HG02763 (cell line): ENCODE results near the gene DDX55.
"Not testable (repeated sequence)": the region's sequence is repeated elsewhere in the genome, so short reads cannot be mapped to it uniquely, and the experiment has no call there.

Source experiments
- ATAC-seq: cut with Tn5 transposase; IDR thresholded peaks from one replicate; pipeline ENCODE4 v1.9.1; 2021; ENCODE audit warnings: mild to moderate bottlenecking, moderate library complexity; ENCODE audit not compliant: unreplicated experiment

DDX55 gene

GRCh38 chr12:123601602-123602489 lies at the start of gene DDX55:
DDX55 (plus strand) TSS chr12:123602099; CDS start chr12:123602149, 50 bp downstream.
- peak; percentile 91 for ATAC-seq

GRCh38 chr12:123554136-123554535 lies 47.8 kb upstream of the DDX55 start:
- not testable (repeated sequence) for ATAC-seq

DNA sequence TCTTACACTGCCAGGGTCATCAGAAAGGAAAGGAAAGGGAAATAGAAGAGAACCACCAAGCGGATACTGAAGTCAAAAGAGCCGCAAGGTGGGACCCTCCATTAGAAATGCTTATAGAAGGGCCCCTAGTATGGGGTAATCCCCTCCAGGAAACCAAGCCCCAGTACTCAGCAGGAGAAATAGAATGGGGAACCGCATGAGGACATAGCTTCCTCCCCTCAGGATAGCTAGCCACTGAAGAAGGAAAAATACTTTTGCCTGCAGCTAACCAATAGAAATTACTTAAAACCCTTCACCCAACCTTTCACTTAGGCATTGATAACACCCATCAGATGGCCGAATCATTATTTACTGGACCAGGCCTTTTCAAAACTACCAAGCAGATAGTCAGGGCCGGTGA lies 47.1 kb upstream of the DDX55 start:
- not testable (repeated sequence) for ATAC-seq

DNA sequence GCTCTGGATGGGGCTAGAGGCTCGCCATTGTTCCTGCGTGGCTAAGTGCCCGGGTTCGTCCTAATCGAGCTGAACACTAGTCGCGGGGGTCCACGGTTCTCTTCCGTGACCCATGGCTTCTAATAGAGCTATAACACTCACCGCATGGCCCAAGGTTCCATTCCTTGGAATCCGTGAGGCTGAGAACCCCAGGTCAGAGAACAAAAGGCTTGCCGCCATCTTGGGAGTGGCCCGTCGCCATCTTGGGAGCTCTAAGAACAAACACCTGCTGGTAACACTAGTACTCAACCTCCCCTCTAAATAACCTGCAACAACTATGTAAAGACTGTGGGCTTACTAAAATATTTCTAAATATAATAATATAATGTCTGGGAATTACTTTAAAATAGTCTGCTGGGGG lies 43.4 kb upstream of the DDX55 start:
- ATAC-seq, result not testable (repeated sequence)

DNA sequence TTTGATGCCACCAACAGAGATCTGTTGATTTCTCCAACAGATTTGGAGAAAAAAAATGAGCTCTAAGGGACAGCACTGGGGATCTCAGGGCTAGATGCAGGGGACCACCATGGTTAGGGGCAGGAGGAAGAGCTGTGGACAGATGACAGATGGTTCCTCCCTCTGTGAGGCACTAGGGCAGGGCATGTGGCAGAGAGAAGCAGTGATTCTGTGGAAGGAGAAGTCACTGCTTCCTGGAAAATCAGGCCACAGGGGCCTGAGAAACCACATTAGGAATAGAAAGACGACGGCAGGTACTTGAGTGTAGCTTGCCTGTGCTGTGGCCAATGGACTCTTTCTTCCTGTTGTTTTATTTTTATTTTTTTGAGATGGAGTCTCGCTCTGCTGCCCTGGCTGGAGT lies 42.4 kb upstream of the DDX55 start:
- ATAC-seq, result no peak

DNA sequence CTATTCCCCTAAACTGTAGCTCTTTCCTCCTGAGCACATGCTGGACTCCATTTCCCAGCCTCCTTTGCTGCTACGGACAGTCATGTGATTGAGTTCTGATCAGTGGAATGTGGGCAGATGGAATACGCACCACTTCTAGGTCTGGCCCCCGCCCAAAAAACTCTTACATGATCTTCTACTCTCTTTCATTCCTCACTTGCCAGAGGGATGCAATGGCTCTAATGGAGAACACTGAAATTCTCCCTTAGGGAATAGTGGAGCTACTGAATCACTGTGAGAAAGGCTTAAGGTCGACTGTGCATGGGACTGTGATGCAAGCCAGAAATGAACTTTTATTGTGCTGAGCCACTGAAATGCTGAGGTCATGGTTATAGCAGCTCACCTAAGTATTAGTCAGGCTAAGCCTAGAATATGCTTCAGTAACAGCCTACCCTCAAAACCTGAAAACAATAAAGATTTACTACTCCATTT lies 30.5 kb upstream of the DDX55 start:
- ATAC-seq, result no peak

DNA sequence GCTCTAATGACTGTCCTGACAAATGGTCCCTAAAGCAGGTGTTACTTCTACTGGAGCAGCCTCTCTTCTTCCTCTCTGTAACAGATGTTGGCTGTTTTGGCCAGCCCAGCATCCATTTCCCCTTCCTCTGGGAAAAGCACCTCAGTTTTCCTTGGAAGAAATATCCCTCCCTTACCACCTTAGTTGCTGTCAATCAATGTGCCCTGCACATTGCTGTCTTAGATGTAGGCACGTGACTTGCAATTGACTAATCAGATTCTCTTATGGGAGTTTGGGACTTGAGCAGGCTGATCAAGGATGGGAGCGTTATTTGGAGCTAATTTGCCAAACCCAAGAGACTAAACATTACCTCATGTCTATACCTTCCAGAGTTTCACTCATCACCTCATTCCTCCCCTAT lies 29.5 kb upstream of the DDX55 start:
- ATAC-seq, result no peak

DNA sequence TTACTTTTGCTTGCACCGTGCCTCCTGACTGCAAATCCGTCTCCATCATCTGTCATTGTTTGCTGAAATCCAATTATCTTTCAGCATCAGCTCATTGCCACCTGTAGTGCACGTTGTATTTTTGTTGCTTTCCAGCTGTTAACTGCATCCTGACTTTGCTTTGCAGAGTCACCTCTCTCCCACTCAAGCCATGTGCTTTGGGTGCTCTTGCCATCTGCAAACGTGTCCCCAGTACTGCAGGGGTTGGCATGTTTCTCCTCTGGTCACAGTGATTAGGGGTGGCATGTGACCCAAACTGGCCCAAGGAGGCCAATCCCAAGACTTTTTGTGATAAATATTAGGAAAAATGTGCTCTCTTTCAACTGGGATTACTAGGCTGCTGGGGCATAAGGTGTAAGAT lies 28.0 kb upstream of the DDX55 start:
- ATAC-seq, result no peak

DNA sequence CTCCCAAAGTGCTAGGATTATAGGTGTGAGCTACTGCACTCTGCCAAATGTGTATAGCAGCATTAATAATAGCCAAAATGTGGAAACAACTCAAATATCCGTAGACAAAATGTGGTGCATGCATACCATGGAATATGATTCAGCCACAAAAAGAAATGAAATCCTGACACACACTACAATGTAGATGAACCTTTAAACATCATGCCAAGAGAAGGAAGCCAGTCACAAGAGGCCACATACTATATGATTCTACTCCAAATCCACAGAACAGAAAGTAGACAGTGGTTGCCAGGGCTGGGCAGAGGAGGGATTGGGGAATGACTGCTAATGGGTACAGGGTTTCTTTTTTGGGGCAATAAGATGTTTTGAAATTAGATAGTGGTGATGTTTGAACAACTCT lies 25.3 kb upstream of the DDX55 start:
- no peak for ATAC-seq

DNA sequence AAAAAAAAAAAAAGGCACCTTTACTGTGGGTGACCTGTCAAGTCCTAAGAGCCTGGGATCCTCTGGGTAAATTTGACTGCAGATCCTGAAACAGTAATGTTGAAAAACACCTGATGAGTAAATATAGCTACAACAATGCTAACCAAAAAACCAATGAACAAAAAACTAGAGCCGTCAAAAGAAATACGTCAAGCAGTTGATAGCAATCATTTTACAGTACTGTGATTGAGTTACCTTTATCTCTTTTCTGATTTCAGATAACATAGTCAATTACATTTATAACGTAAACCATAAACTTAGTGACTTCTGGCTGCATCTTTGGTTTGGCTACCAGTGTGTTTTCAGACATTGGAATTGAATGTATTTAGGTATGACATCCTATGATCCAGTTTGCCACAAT lies 23.7 kb upstream of the DDX55 start:
- ATAC-seq, result no peak

DNA sequence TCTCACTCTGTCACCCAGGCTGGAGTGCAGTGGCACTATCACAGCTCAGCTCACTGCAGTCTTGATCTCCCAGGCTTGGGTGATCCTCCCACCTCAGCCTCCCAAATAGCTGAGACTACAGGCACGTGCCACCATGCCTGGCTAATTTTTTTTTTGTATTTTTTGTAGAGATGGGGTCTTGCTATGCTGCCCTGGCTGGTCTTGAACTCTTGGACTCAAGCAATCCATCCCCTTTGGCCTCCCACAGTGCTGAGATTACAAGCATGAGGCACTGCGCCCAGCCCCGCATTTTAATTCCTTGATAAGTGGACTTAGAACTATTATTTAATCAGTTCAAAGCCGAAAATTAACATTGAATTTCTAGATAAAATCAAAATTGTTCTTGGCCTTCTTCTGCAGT lies 23.1 kb upstream of the DDX55 start:
- ATAC-seq, result not testable (repeated sequence)

GRCh38 chr12:123580772-123581171 lies 21.1 kb upstream of the DDX55 start:
- ATAC-seq, result no peak

- no peak for ATAC-seq
Observed at GRCh38 chr12:123591702-123592481, 10.0 kb upstream of the DDX55 start.

DNA sequence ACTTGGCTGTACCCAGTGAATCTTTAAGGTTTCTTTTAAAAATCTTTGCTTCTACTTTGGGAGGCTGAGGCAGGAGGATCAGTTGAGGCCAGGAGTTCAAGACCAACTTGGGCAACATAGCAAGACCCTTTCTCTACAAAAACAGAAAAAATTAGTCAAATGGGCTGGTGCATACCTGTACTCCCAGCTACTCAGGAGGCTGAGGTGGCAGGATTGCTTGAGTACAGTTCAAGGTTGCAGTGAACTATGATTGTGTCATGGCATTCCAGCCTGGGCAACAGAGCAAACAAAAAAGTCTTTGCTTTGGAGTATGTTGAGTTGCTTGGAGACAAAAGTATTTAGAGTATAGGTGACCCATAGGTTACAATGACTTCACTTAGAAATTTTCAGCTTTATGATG lies 6.2 kb upstream of the DDX55 start:
- no peak for ATAC-seq

GRCh38 chr12:123597100-123597499 lies 4.8 kb upstream of the DDX55 start:
- ATAC-seq, result no peak

DNA sequence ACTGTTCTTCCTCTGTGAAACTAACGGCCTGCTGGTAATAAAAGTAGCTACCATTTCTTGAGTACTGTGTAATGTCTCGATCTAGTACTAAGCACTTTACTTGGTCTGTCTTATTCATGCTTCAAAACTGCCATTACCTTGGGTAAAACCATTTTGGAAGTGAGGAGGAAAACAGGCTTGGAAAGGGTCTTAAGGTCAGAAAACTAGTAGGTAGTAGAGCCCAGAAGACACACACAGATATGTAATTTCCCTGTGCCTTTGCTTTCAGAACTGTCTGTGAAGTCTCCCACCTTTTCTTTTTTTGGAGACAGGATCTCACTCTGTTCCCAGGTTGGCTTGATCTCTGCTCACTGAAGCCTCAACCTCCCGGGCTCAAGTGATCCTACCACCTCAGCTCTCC lies 3.4 kb upstream of the DDX55 start:
- no peak for ATAC-seq

GRCh38 chr12:123599310-123599709 lies 2.6 kb upstream of the DDX55 start:
- ATAC-seq, result no peak

- no peak for ATAC-seq
Observed at GRCh38 chr12:123599721-123600120, 2.2 kb upstream of the DDX55 start.

- no peak for ATAC-seq
Observed at GRCh38 chr12:123602651-123603195, 824 bp downstream of the DDX55 start.

DNA sequence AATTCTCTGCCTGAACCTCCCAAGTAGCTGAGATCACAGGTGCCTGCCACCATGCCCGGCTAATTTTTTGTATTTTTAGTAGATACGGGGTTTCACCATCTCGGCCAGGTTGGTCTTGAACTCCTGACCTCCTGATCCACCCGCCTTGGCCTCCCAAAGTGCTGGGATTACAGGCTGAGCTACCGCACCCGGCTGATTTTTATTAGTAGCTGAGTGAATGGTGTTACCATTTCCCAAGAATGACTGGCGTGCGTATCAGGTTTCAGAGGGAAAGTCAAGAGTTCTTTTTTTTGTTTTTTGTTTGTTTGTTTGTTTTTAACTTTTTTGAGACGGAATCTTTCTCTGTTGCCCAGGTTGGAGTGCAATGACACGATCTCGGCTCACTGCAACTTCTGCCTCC lies 1.6 kb downstream of the DDX55 start:
- ATAC-seq, result not testable (repeated sequence)

DNA sequence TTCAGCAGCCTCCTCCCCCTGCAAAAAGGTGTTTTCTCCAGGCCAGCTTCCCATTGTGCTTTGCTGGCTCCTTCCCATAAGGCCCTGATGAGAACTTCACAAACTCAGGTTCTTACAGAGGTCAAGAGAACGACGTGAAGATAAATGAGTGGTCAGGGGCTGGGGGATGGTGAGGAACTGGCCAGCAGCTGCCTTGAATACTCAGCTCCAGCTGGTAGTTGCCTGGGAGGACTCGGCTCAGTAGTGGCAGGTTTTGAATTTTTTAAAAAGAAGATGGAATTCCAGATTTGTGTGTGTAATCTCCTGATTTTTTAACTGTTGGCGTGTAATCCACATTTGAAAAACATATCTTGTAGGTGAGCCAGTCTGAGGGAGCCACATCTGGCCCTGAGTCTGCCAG lies 5.9 kb downstream of the DDX55 start:
- no peak for ATAC-seq

GRCh38 chr12:123608182-123608581 lies 6.3 kb downstream of the DDX55 start:
- ATAC-seq, result no peak
